Activated CD8-positive, alpha-beta memory T cell treated with anti-CD3 and anti-CD28 coated beads, Interleukin-2, amount 50 U/mL, for 24 hours (primary cell): Measurements from ENCODE around the gene FAM114A2.
A peak's percentile ranks its signal among the peaks of the same experiment; 100 is the strongest.
"Not testable (repeated sequence)": the region's sequence is repeated elsewhere in the genome, so short reads cannot be mapped to it uniquely, and the experiment has no call there.

Experiments used
- DNase-seq: peaks from one replicate; pipeline ENCODE4 v3.0.0-alpha.2; 2020; ENCODE audit errors: extremely low read depth

The FAM114A2 gene

GRCh38 chr5:154038707-154039457 lies at the start of gene FAM114A2, which contains the start of gene MFAP3:
TSS of gene FAM114A2 (minus strand) at chr5:154038910. CDS start at chr5:154034953, 3,957 bp downstream.
TSS of gene MFAP3 (plus strand) at chr5:154038967. CDS start at chr5:154049723, 10,756 bp downstream.
- peak; percentile 77 for DNase-seq

- DNase-seq = no peak
Observed at GRCh38 chr5:154087260-154087659, 48.5 kb upstream of the FAM114A2 start.

GRCh38 chr5:154086641-154087040 lies 47.9 kb upstream of the FAM114A2 start:
- no peak for DNase-seq

- DNase-seq = no peak
Observed at GRCh38 chr5:154086146-154086545, 47.4 kb upstream of the FAM114A2 start.

GRCh38 chr5:154084062-154084639 lies 45.4 kb upstream of the FAM114A2 start:
- DNase-seq = no peak

- no peak for DNase-seq
Observed at GRCh38 chr5:154081246-154081645, 42.5 kb upstream of the FAM114A2 start.

GRCh38 chr5:154078272-154078671 lies 39.6 kb upstream of the FAM114A2 start:
- DNase-seq = no peak

GRCh38 chr5:154077696-154078095 lies 39.0 kb upstream of the FAM114A2 start:
- DNase-seq = no peak

GRCh38 chr5:154076240-154076922 lies 37.7 kb upstream of the FAM114A2 start:
- DNase-seq = no peak

- peak; percentile 69 for DNase-seq
Observed at GRCh38 chr5:154072414-154073171, 33.9 kb upstream of the FAM114A2 start.

GRCh38 chr5:154071799-154072413 lies 33.2 kb upstream of the FAM114A2 start:
- no peak for DNase-seq

- DNase-seq = not testable (repeated sequence)
Observed at GRCh38 chr5:154069854-154070253, 31.1 kb upstream of the FAM114A2 start.

- DNase-seq = no peak
Observed at GRCh38 chr5:154065971-154066370, 27.3 kb upstream of the FAM114A2 start.

GRCh38 chr5:154063372-154063771 lies 24.7 kb upstream of the FAM114A2 start:
- no peak for DNase-seq

GRCh38 chr5:154060606-154061005 lies 21.9 kb upstream of the FAM114A2 start:
- DNase-seq = no peak

GRCh38 chr5:154059583-154059982 lies 20.9 kb upstream of the FAM114A2 start:
- no peak for DNase-seq

- no peak for DNase-seq
Observed at GRCh38 chr5:154059039-154059430, 20.3 kb upstream of the FAM114A2 start.

GRCh38 chr5:154058055-154059038 lies 19.6 kb upstream of the FAM114A2 start:
- DNase-seq = no peak

GRCh38 chr5:154055201-154055600 lies 16.5 kb upstream of the FAM114A2 start:
- no peak for DNase-seq

GRCh38 chr5:154053468-154053867 lies 14.8 kb upstream of the FAM114A2 start:
- no peak for DNase-seq
